NCI-H345 (cell line): ENCODE measurements around the gene SLC9A9.
"Not testable (repeated sequence)": the region's sequence is repeated elsewhere in the genome, so short reads cannot be mapped to it uniquely, and the experiment has no call there.

Experiments used
- DNase-seq: peaks from one replicate; lab custom pipeline; 2025; lab: John Stamatoyannopoulos, UW

The SLC9A9 gene

GRCh38 chr3:143847787-143848631, at the start of gene SLC9A9:
Gene SLC9A9, minus strand, starts transcription at chr3:143848468. Its CDS starts 146 bp downstream, at chr3:143848322.
- DNase-seq: peak; percentile 44

GRCh38 chr3:143897576-143898295, 49.5 kb upstream of the SLC9A9 start:
- no peak for DNase-seq

- DNase-seq: no peak
Measured at GRCh38 chr3:143896486-143896885, 48.2 kb upstream of the SLC9A9 start.

DNA sequence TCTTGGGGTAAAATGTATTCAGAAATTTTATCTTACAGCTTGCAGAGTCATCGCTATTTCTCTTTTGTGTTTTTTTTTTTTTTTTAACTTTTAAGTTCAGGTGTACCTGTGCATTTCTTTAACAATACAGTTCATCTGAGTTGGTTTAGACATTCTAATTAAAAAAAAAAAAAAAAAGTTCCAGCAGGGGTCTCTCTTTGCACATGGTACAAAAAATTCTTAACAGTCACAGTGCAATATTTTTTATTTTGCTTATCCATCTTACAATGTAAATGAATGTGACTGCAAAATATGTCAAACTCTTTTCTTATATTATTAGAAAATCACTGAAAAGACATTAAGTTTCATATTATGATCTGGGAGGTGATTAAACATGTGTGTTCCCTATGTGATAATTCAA, 47.5 kb upstream of the SLC9A9 start:
- DNase-seq: peak; percentile 3

DNA sequence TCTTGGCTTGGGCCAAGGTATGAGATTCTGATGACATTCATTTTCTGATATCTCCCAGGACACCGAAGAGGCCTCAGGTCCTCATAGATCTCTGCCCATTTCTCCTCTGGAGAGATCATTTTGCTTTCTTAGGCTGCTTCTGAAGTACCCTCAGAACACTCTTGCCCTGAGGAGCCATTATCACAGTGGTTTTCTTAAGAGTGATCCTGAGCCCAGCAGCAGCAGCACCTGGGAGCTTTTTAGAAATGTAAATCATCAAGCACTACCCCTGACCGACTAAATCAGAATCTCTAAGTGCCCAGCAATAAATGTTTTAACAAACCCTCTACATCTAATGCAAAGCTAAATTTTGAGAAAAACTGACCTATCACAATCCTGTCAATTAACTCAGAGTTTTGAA, 40.6 kb upstream of the SLC9A9 start:
- DNase-seq: no peak

- no peak for DNase-seq
Measured at GRCh38 chr3:143888166-143888565, 39.9 kb upstream of the SLC9A9 start.

DNA sequence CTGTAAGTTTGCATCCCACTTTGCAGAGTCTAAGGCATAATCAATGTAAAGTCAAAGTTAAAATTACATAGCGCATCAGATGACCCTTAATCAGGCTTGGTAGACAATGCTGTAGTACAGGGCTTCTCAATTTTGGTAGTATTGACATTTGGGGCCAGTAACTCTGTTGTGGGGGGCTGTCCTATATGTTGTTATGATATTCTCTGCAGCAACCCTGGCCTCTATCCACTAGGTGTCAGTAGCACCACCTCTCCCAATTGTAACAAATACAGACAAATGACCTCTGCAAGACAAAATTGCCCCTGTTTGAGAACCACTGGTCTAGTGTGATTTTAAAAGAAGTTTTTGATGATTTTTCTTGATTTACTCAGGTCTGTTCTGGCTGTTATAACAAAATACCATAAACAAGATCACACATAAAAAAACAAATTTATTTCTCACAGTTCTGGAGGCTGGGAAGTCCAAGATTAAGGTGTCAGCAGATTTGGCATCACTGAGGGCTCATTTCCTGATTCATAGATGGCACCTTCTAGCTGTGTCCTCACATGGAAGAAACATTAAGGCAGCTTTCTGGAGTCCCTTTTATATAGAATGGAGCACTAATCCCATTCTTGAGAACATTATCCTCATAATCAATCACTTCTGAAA, 37.6 kb upstream of the SLC9A9 start:
- DNase-seq: peak; percentile 32

GRCh38 chr3:143884861-143885260, 36.6 kb upstream of the SLC9A9 start:
- no peak for DNase-seq

- DNase-seq: no peak
Measured at GRCh38 chr3:143883151-143883550, 34.9 kb upstream of the SLC9A9 start.

DNA sequence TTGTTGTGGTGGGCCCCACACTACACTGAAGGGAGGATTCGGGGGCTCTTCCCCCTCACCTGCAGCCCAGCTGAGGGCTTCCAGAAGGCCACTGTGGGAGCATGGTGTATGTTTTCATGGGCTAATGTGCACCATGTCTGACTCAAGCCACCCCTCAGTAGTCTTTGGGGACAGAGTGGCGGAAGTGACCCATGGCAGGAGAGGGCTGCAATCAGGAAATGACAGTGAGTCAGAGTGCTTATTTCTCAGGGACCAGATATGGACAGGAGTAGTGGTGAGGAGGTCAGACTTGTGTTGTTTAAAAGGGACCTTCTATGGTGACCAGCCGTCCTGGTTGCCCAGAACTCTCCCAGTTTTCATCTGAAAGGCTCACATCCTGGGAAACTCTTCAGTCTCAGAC, 32.8 kb upstream of the SLC9A9 start:
- no peak for DNase-seq

- no peak for DNase-seq
Measured at GRCh38 chr3:143875546-143875945, 27.3 kb upstream of the SLC9A9 start.

DNA sequence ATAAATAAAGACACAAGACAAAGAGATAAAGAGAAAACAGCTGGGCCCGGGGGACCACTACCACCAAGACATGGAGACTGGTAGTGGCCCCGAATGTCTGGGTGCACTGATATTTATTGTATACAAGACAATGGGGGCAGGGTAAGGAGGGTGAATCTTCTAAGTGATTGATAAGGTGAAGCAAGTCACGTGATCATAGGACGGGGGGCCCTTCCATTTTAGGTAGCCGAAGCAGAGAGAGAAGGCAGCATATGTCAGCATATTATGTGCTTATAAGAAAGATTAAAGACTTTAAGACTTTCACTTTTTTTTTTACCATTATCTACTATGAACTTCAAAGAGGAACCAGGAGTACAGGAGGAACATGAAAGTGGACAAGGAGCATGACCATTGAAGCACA, 25.3 kb upstream of the SLC9A9 start:
- DNase-seq: not testable (repeated sequence)

- no peak for DNase-seq
Measured at GRCh38 chr3:143865302-143865701, 17.0 kb upstream of the SLC9A9 start.

- no peak for DNase-seq
Measured at GRCh38 chr3:143859465-143860203, 11.4 kb upstream of the SLC9A9 start.

DNA sequence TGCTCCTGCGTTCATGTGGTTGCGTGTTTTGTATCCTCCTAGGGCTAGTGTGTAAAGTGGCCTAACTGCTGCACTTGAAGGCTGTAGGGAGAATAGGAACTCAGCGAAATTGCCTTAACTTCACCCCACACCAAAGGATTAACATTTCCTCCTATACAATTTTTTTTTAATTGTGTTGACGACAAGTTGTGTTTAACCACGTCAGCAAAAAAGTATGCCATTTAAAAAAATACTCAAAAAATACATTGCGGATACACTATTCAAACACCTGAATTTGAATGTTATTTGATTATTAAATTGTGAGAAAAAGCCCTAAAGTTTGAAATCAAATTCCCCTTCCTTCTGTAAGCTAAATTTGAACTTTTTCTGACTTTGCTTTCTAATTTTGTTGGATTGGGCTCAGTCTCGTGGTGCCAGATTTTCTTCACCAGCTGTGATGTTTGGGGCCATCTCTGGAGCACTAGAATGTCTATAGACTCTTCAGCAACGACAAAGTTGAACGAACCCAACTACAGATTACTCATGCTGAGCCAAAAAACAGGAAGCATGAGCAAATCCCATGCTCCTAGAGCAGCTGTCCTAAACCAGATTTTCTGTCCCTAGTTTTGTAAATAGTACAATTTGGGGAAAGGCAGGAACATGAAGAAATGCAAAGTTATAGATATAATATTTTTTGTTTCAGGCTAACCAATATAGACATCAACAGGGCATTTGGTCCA, 8.1 kb upstream of the SLC9A9 start:
- no peak for DNase-seq

DNA sequence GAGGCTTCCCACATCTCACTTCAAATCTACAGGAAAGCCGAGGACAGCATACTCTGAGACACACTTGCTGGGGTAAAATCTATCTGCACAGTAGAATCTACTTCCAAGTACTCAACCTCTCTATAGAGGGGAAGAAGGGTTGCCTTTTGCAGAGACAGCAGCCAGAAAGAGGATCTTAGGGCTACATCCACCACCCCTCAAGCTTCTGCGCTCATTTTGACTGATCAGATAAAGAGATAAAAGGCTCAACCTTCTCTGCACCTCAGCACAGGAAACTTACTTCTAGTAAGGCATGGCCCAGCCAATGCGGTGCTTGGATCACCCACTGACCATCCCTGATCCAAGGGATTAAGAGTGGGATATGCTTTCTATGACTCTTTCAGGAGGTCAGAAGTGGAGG, 6.9 kb upstream of the SLC9A9 start:
- no peak for DNase-seq

GRCh38 chr3:143851331-143852017, 3.2 kb upstream of the SLC9A9 start:
- no peak for DNase-seq

DNA sequence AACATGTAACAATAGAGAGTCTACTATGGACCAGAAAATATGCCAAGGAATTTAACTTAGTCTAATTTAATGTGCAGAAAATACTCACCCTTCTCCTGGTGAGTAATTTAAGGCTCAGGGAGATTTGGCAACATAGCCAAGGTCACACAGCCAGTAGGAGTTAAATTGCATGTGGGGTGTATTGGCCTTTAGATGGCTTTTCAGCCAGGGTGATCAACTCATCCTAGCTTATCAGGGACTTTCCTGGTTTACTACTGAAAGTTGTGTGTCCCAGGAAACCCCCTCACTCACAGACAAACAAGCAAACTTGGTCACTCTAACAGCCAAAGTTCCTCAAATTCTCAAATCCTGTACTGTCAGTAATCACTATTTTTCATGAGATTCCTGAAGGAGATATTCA, 2.6 kb upstream of the SLC9A9 start:
- DNase-seq: no peak

- DNase-seq: no peak
Measured at GRCh38 chr3:143849854-143850549, 1.7 kb upstream of the SLC9A9 start.

GRCh38 chr3:143848704-143849103, 436 bp upstream of the SLC9A9 start:
- DNase-seq: no peak
